ENCODE results near the gene CEP57L1.

DNA sequence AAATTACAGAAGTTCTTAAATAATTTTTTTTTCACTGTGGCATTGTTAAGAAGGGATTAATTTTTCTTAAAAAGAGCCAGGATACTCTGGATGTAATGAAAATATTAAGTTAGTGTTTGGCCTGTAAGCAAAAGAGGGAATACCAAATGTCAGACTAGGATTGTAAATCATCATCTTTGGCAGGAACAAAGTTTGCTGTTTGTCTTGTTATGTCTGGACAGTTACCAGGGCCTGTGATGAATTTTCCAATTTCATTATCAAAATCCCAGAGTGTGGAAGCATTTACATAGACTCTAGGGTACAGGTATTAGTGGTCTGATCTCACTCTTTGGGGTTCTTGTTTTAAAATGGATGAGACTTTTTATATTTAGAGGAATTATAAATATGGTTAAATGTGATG lies 26.1 kb downstream of the CEP57L1 start:
- TF ChIP-seq POLR2A (IDR thresholded peaks at IDR 0.05; ENCODE audit: low read depth, low read length) (no peak), GATAD2B (conservative IDR thresholded peaks at IDR 0.05; ENCODE audit: low read depth) (no peak), POLR2AphosphoS5 (IDR thresholded peaks at IDR 0.05; ENCODE audit: low read length) (no peak), CHD2 (IDR thresholded peaks at IDR 0.05; ENCODE audit: borderline replicate concordance, low read depth, low read length) (no peak), FOXM1 (IDR thresholded peaks at IDR 0.05; ENCODE audit: low read depth, low read length) (no peak), CEBPB (IDR thresholded peaks at IDR 0.05; ENCODE audit: borderline replicate concordance in 1 of 2, low read depth in 2 of 2, low read length in 2 of 2) (no peak)
- TF ChIP-seq, protein P1, sequence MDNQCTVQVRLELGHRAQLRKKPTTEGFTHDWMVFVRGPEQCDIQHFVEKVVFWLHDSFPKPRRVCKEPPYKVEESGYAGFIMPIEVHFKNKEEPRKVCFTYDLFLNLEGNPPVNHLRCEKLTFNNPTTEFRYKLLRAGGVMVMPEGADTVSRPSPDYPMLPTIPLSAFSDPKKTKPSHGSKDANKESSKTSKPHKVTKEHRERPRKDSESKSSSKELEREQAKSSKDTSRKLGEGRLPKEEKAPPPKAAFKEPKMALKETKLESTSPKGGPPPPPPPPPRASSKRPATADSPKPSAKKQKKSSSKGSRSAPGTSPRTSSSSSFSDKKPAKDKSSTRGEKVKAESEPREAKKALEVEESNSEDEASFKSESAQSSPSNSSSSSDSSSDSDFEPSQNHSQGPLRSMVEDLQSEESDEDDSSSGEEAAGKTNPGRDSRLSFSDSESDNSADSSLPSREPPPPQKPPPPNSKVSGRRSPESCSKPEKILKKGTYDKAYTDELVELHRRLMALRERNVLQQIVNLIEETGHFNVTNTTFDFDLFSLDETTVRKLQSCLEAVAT (IDR thresholded peaks at IDR 0.05), result no peak
- TF ChIP-seq, protein P2, sequence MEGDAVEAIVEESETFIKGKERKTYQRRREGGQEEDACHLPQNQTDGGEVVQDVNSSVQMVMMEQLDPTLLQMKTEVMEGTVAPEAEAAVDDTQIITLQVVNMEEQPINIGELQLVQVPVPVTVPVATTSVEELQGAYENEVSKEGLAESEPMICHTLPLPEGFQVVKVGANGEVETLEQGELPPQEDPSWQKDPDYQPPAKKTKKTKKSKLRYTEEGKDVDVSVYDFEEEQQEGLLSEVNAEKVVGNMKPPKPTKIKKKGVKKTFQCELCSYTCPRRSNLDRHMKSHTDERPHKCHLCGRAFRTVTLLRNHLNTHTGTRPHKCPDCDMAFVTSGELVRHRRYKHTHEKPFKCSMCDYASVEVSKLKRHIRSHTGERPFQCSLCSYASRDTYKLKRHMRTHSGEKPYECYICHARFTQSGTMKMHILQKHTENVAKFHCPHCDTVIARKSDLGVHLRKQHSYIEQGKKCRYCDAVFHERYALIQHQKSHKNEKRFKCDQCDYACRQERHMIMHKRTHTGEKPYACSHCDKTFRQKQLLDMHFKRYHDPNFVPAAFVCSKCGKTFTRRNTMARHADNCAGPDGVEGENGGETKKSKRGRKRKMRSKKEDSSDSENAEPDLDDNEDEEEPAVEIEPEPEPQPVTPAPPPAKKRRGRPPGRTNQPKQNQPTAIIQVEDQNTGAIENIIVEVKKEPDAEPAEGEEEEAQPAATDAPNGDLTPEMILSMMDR (IDR thresholded peaks at IDR 0.05 in 2 of 3, conservative IDR thresholded peaks at IDR 0.05 in 1 of 3; ENCODE audit: control insufficient read depth in 2 of 3, extremely low read depth in 1 of 3, insufficient read depth in 1 of 3, low read depth in 3 of 3, low read length in 3 of 3), result no peak
